WTC11 (cell line): Measurements from ENCODE around the gene GNAZ. TPM values are rescaled to one million over a fixed set of nuclear protein-coding genes. Genes with fewer than 3 reads are reported as not detected.

Experiments used
- ATAC-seq: fragments of 200-7000 bp; cut with Tn5 transposase; 2 replicates; pipeline ENCODE4 v1.10.0; 2021; ENCODE audit warnings: mild to moderate bottlenecking, moderate library complexity
- CTCF ChIA-PET: fragments of 300-600 bp; sonication (Branson Sonifier 250); formaldehyde crosslinking; loops from one replicate; lab custom pipeline; 2021; ENCODE audit warnings: antibody characterized with exemption; lab: Charles Lee
- POLR2A ChIA-PET: fragments of 350-600 bp; sonication (Branson Sonifier 250); formaldehyde crosslinking; loops from one replicate; lab custom pipeline; 2021; ENCODE audit warnings: antibody characterized with exemption; lab: Charles Lee
- DNase-seq: peaks from one replicate; pipeline ENCODE4 v3.0.0; 2021; ENCODE audit warnings: low spot score
- H3K27ac Mint-ChIP-seq: 2 replicates; pipeline ENCODE4 v1.8.0; 2021; ENCODE audit warnings: mixed read lengths
- H3K27me3 Mint-ChIP-seq: 2 replicates; pipeline ENCODE4 v1.8.0; 2021; ENCODE audit warnings: low read depth, mild to moderate bottlenecking, moderate library complexity, mixed read lengths
- H3K36me3 Mint-ChIP-seq: 2 replicates; pipeline ENCODE4 v1.8.0; 2021; ENCODE audit warnings: mixed read lengths
- H3K4me1 Mint-ChIP-seq: 2 replicates; pipeline ENCODE4 v1.8.0; 2022; ENCODE audit warnings: mixed read lengths
- H3K4me3 Mint-ChIP-seq: 2 replicates; pipeline ENCODE4 v1.8.0; 2021; ENCODE audit warnings: mild to moderate bottlenecking, moderate library complexity, mixed read lengths
- H3K9me3 Mint-ChIP-seq: 2 replicates; pipeline ENCODE4 v1.8.0; 2021; ENCODE audit warnings: mixed read lengths
- CREM ChIP-seq: sonication (generic); formaldehyde crosslinking; IDR thresholded peaks from 2 replicates; pipeline ENCODE4 v1.8.1; 2022; ENCODE audit warnings: mild to moderate bottlenecking, missing genetic modification reagents, moderate library complexity
- ETV6 ChIP-seq: sonication (generic); formaldehyde crosslinking; IDR thresholded peaks from 2 replicates; pipeline ENCODE4 v1.8.1; 2022; ENCODE audit warnings: mild to moderate bottlenecking, missing genetic modification reagents
- FOXJ3 ChIP-seq: sonication (generic); formaldehyde crosslinking; IDR thresholded peaks from 2 replicates; pipeline ENCODE4 v1.9.0; 2021; ENCODE audit warnings: missing genetic modification reagents, mild to moderate bottlenecking, borderline replicate concordance
- FOXK1 ChIP-seq: sonication (generic); formaldehyde crosslinking; IDR thresholded peaks from 2 replicates; pipeline ENCODE4 v1.8.0; 2022; ENCODE audit warnings: mild to moderate bottlenecking, moderate library complexity, missing genetic modification reagents
- FOXP4 ChIP-seq: sonication (generic); formaldehyde crosslinking; IDR thresholded peaks from 2 replicates; pipeline ENCODE4 v1.8.0; 2022; ENCODE audit warnings: mild to moderate bottlenecking, missing genetic modification reagents
- NFE2L1 ChIP-seq: sonication (generic); formaldehyde crosslinking; IDR thresholded peaks from 2 replicates; pipeline ENCODE4 v1.8.1; 2023; ENCODE audit warnings: missing genetic modification reagents
- PRDM15 ChIP-seq: sonication (generic); formaldehyde crosslinking; IDR thresholded peaks from 2 replicates; pipeline ENCODE4 v1.8.0; 2022; ENCODE audit warnings: missing genetic modification reagents
- ZBTB21 ChIP-seq: sonication (generic); formaldehyde crosslinking; IDR thresholded peaks from 2 replicates; pipeline ENCODE4 v1.8.1; 2023; ENCODE audit warnings: mild to moderate bottlenecking, missing genetic modification reagents, borderline replicate concordance
- ZNF263 ChIP-seq: sonication (generic); formaldehyde crosslinking; IDR thresholded peaks from 2 replicates; pipeline ENCODE4 v1.8.1; 2022; ENCODE audit warnings: low read depth, mild to moderate bottlenecking, moderate library complexity, missing genetic modification reagents
- total RNA-seq: library from RNA; stranded (reverse); gene quantifications from 3 replicates; pipeline ENCODE4 v1.2.3, GENCODE V29; 2021

GNAZ gene
- total RNA-seq, 1 experiment from 2014 or later, result 9.9 TPM

- TF ChIP-seq PRDM15 (CRISPR knock-in tag) (no peak), FOXK1 (no peak), ZNF263 (CRISPR knock-in tag) (no peak), ETV6 (CRISPR knock-in tag) (no peak), NFE2L1 (CRISPR knock-in tag) (no peak), FOXP4 (CRISPR knock-in tag) (no peak)
- TF ChIP-seq, all 79 proteins: peak for 0
These were observed 67.7 kb downstream of the GNAZ start (continued) for GRCh38 chr22:23137905-23138561.

GRCh38 chr22:23138584-23139435 is 68.5 kb downstream of the GNAZ start:
- TF ChIP-seq FOXJ3 (CRISPR knock-in tag), result no peak
- Mint-ChIP-seq H3K36me3 (no peaks in the 10 kb centered on the region), H3K27me3 (peaks cover 3% of the 10 kb centered on the region; the same call in 1 of the 2 replicates), H3K4me1 (peaks cover 25% of the 10 kb centered on the region), H3K9me3 (no peaks in the 10 kb centered on the region), H3K27ac (no peak overlapping the region), H3K4me3 (no peak overlapping the region)
- POLR2A ChIA-PET, result interaction anchor here (0.6 kb wide), 1 partner anchor 431 kb away, joined by 3 read pairs; no protein-coding TSS in a partner anchor
- ATAC-seq (no peak), DNase-seq (no peak)
- CTCF ChIA-PET, result interaction anchor here (1.0 to 5.5 kb wide), 8 partner anchors 11 to 290 kb away, joined by 3 to 40 read pairs (median 8); no protein-coding TSS in a partner anchor

GRCh38 chr22:23140385-23140784 is 70.1 kb downstream of the GNAZ start:
- TF ChIP-seq ZBTB21, result no peak
- TF ChIP-seq CREM (CRISPR knock-in tag), result no peak
- no peak for TF ChIP-seq PRDM15 (CRISPR knock-in tag)
- peaks cover 12% of the 10 kb centered on the region for H3K27me3 Mint-ChIP-seq
- ATAC-seq, result no peak
- ChIA-PET CTCF (interaction anchor here (1.9 to 5.5 kb wide), 3 partner anchors 12 to 181 kb away, joined by 9 to 40 read pairs (median 13); no protein-coding TSS in a partner anchor), POLR2A (interaction anchor here (0.7 kb wide), 1 partner anchor 12 kb away, joined by 4 read pairs; no protein-coding TSS in a partner anchor)
- H3K27ac Mint-ChIP-seq, result no peak overlapping the region
- DNase-seq, result no peak
- H3K9me3 Mint-ChIP-seq, result no peaks in the 10 kb centered on the region
- H3K4me3 Mint-ChIP-seq, result no peak overlapping the region
- no peaks in the 10 kb centered on the region for H3K36me3 Mint-ChIP-seq
- peaks cover 28% of the 10 kb centered on the region for H3K4me1 Mint-ChIP-seq
